ENCODE data around the gene KCNH2. TPM values are rescaled to one million over a fixed set of nuclear protein-coding genes. Genes with fewer than 3 reads are reported as not detected.

Gene KCNH2
- total and polyA plus RNA-seq, 2 experiments from 2014 or later = 2.6 to 14.7 TPM

DNA sequence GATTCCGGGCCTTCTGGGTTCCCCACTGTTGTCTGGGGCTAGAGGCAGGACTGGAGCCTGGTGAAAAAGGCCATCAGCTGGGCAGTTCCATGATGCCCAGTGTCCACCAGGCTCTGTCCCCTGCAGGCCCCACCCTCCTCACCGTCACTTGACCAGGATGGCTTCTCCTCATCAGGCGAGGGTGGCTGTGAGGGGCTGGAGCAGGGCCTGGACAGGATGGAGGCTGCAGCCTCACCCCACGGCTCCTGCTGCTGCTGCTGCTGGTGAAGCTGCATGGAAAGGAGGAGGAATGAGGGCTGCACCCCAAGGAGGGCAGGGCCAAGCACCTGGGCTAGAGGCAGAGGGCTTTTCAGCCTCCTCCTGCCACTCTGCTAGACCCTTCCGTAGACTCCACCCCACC is 37.8 kb upstream of the KCNH2 start:
- Mint-ChIP-seq H3K4me1 (peaks cover 40% of the 10 kb centered on the region), H3K9me3 (peaks cover 4% of the 10 kb centered on the region; the same call in 2 of the 3 replicates), H3K27me3 (ENCODE audit: insufficient read depth, low read depth, poor library complexity) (peaks cover 65% of the 10 kb centered on the region), H3K36me3 (ENCODE audit: low read depth) (peaks cover 11% of the 10 kb centered on the region), H3K27ac (no peak overlapping the region), H3K4me3 (no peak overlapping the region)
- Histone ChIP-seq H3K27me3 (ENCODE audit: insufficient read depth) (peaks cover 59% of the 10 kb centered on the region), H3K4me1 (ENCODE audit: insufficient read depth) (peaks cover 20% of the 10 kb centered on the region), H3K9me2 (ENCODE audit: insufficient read depth) (no peaks in the 10 kb centered on the region), H3K4me2 (no peak overlapping the region), H3K79me2 (replicated peaks; ENCODE audit: insufficient read depth) (no peaks in the 10 kb centered on the region), H3F3A (replicated peaks; ENCODE audit: low read depth) (peaks cover 9% of the 10 kb centered on the region; the same call in 1 of the 2 replicates), H3K27ac (ENCODE audit: low read depth) (no peak overlapping the region), H2AFZ (no peak overlapping the region), H3K36me3 (ENCODE audit: insufficient read depth) (no peaks in the 10 kb centered on the region; the same call in 1 of the 2 replicates), H3K4me3 (no peak overlapping the region), H4K20me1 (replicated peaks; ENCODE audit: insufficient read depth) (no peaks in the 10 kb centered on the region)
- DNase-seq (ENCODE audit: low spot score) (no peak), ATAC-seq (no peak)
- TF ChIP-seq NANOG (IDR thresholded peaks at IDR 0.05; ENCODE audit: borderline replicate concordance) = no peak
- TF ChIP-seq, protein P1, sequence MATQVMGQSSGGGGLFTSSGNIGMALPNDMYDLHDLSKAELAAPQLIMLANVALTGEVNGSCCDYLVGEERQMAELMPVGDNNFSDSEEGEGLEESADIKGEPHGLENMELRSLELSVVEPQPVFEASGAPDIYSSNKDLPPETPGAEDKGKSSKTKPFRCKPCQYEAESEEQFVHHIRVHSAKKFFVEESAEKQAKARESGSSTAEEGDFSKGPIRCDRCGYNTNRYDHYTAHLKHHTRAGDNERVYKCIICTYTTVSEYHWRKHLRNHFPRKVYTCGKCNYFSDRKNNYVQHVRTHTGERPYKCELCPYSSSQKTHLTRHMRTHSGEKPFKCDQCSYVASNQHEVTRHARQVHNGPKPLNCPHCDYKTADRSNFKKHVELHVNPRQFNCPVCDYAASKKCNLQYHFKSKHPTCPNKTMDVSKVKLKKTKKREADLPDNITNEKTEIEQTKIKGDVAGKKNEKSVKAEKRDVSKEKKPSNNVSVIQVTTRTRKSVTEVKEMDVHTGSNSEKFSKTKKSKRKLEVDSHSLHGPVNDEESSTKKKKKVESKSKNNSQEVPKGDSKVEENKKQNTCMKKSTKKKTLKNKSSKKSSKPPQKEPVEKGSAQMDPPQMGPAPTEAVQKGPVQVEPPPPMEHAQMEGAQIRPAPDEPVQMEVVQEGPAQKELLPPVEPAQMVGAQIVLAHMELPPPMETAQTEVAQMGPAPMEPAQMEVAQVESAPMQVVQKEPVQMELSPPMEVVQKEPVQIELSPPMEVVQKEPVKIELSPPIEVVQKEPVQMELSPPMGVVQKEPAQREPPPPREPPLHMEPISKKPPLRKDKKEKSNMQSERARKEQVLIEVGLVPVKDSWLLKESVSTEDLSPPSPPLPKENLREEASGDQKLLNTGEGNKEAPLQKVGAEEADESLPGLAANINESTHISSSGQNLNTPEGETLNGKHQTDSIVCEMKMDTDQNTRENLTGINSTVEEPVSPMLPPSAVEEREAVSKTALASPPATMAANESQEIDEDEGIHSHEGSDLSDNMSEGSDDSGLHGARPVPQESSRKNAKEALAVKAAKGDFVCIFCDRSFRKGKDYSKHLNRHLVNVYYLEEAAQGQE (IDR thresholded peaks at IDR 0.05; ENCODE audit: unreplicated experiment) = no peak
- no peak for TF ChIP-seq POLR2AphosphoS5 (IDR thresholded peaks at IDR 0.05; ENCODE audit: low read depth)
- no peak for TF ChIP-seq CREB1 (CRISPR knock-in tag; IDR thresholded peaks at IDR 0.05; ENCODE audit: low read depth)
- TF ChIP-seq EZH2phosphoT487 (IDR thresholded peaks at IDR 0.05; ENCODE audit: unreplicated experiment) = no peak

DNA sequence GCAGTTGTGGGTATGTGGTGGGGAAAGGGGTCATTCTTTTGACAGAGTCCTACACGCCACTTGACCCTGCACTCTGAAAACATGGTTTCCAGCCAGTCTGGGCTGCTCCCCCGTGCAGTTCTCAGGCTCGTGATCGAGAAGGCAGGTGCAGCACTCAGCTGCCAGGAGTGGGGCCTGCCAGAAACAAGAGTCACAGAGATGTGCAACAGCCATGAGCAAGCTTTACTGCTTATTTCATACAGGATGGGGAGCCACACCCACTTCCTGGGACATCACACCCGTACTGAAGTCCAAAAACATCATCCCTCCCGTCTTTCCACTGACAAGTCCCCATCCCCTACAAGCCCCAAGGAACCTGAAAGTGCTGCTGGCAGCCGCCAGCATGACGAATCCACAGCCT is 36.8 kb upstream of the KCNH2 start:
- Histone ChIP-seq H3K4me1 (ENCODE audit: insufficient read depth) (peaks cover 22% of the 10 kb centered on the region), H3K4me2 (no peak overlapping the region), H3F3A (replicated peaks; ENCODE audit: low read depth) (peaks cover 9% of the 10 kb centered on the region; the same call in 1 of the 2 replicates), H3K27me3 (ENCODE audit: insufficient read depth) (peaks cover 49% of the 10 kb centered on the region), H2AFZ (no peak overlapping the region), H3K36me3 (ENCODE audit: insufficient read depth) (no peaks in the 10 kb centered on the region; the same call in 1 of the 2 replicates), H3K9me2 (ENCODE audit: insufficient read depth) (no peaks in the 10 kb centered on the region), H3K79me2 (replicated peaks; ENCODE audit: insufficient read depth) (no peaks in the 10 kb centered on the region), H3K27ac (ENCODE audit: low read depth) (no peak overlapping the region), H4K20me1 (replicated peaks; ENCODE audit: insufficient read depth) (no peaks in the 10 kb centered on the region), H3K4me3 (no peak overlapping the region)
- peak overlapping the region; percentile 24; the same call in 2 of the 3 replicates for H3K4me3 Mint-ChIP-seq
- H3K27ac Mint-ChIP-seq = no peak overlapping the region
- ATAC-seq = no peak
- H3K4me1 Mint-ChIP-seq = peaks cover 40% of the 10 kb centered on the region
- peaks cover 8% of the 10 kb centered on the region for H3K36me3 Mint-ChIP-seq (ENCODE audit: low read depth)
- peaks cover 4% of the 10 kb centered on the region; the same call in 2 of the 3 replicates for H3K9me3 Mint-ChIP-seq
- DNase-seq (ENCODE audit: low spot score) = no peak
- peaks cover 57% of the 10 kb centered on the region for H3K27me3 Mint-ChIP-seq (ENCODE audit: insufficient read depth, low read depth, poor library complexity)
- TF ChIP-seq ZNF114 (CRISPR knock-in tag; IDR thresholded peaks at IDR 0.05) (no peak), ZNF331 (CRISPR knock-in tag; IDR thresholded peaks at IDR 0.05; ENCODE audit: low read depth) (no peak), EZH2phosphoT487 (IDR thresholded peaks at IDR 0.05; ENCODE audit: unreplicated experiment) (no peak)
- TF ChIP-seq, protein P1 (IDR thresholded peaks at IDR 0.05; ENCODE audit: unreplicated experiment) = no peak
- TF ChIP-seq, protein P2, sequence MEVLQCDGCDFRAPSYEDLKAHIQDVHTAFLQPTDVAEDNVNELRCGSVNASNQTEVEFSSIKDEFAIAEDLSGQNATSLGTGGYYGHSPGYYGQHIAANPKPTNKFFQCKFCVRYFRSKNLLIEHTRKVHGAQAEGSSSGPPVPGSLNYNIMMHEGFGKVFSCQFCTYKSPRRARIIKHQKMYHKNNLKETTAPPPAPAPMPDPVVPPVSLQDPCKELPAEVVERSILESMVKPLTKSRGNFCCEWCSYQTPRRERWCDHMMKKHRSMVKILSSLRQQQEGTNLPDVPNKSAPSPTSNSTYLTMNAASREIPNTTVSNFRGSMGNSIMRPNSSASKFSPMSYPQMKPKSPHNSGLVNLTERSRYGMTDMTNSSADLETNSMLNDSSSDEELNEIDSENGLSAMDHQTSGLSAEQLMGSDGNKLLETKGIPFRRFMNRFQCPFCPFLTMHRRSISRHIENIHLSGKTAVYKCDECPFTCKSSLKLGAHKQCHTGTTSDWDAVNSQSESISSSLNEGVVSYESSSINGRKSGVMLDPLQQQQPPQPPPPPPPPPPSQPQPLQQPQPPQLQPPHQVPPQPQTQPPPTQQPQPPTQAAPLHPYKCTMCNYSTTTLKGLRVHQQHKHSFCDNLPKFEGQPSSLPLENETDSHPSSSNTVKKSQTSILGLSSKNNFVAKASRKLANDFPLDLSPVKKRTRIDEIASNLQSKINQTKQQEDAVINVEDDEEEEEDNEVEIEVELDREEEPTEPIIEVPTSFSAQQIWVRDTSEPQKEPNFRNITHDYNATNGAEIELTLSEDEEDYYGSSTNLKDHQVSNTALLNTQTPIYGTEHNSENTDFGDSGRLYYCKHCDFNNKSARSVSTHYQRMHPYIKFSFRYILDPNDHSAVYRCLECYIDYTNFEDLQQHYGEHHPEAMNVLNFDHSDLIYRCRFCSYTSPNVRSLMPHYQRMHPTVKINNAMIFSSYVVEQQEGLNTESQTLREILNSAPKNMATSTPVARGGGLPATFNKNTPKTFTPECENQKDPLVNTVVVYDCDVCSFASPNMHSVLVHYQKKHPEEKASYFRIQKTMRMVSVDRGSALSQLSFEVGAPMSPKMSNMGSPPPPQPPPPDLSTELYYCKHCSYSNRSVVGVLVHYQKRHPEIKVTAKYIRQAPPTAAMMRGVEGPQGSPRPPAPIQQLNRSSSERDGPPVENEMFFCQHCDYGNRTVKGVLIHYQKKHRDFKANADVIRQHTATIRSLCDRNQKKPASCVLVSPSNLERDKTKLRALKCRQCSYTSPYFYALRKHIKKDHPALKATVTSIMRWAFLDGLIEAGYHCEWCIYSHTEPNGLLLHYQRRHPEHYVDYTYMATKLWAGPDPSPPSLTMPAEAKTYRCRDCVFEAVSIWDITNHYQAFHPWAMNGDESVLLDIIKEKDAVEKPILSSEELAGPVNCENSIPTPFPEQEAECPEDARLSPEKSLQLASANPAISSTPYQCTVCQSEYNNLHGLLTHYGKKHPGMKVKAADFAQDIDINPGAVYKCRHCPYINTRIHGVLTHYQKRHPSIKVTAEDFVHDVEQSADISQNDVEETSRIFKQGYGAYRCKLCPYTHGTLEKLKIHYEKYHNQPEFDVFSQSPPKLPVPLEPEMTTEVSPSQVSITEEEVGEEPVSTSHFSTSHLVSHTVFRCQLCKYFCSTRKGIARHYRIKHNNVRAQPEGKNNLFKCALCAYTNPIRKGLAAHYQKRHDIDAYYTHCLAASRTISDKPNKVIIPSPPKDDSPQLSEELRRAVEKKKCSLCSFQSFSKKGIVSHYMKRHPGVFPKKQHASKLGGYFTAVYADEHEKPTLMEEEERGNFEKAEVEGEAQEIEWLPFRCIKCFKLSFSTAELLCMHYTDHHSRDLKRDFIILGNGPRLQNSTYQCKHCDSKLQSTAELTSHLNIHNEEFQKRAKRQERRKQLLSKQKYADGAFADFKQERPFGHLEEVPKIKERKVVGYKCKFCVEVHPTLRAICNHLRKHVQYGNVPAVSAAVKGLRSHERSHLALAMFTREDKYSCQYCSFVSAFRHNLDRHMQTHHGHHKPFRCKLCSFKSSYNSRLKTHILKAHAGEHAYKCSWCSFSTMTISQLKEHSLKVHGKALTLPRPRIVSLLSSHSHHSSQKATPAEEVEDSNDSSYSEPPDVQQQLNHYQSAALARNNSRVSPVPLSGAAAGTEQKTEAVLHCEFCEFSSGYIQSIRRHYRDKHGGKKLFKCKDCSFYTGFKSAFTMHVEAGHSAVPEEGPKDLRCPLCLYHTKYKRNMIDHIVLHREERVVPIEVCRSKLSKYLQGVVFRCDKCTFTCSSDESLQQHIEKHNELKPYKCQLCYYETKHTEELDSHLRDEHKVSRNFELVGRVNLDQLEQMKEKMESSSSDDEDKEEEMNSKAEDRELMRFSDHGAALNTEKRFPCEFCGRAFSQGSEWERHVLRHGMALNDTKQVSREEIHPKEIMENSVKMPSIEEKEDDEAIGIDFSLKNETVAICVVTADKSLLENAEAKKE (CRISPR knock-in tag; IDR thresholded peaks at IDR 0.05) = no peak

Measured in GM23338 (cell line).